Measurements from ENCODE around the gene GALNT2.
A peak's percentile ranks its signal among the peaks of the same experiment; 100 is the strongest.

The GALNT2 gene

GRCh38 chr1:230166366-230167132 is 99.5 kb downstream of the GALNT2 start:
- peak in 6 of 42 donors; percentile 1 to 41 (median 18) for DNase-seq
- intact Hi-C loops (cut with DNase I) = no loop called here

- intact Hi-C loops (cut with DNase I) = no loop called here
- DNase-seq = peak in 6 of 42 donors; percentile 4 to 64 (median 28)
These were observed 100.4 kb downstream of the GALNT2 start for GRCh38 chr1:230167419-230167852.

GRCh38 chr1:230169454-230170152 is 102.6 kb downstream of the GALNT2 start:
- intact Hi-C loops (cut with DNase I) = no loop called here
- DNase-seq = peak in 8 of 42 donors; percentile 4 to 73 (median 38)

- DNase-seq = no peak
- intact Hi-C loops (cut with DNase I) = no loop called here
These were observed 103.1 kb downstream of the GALNT2 start for GRCh38 chr1:230170153-230170547.

GRCh38 chr1:230170622-230171021 is 103.6 kb downstream of the GALNT2 start:
- peak in 4 of 42 donors; percentile 5 to 38 (median 18) for DNase-seq
- intact Hi-C loops (cut with DNase I) = no loop called here

- no peak for DNase-seq
- intact Hi-C loops (cut with DNase I) = no loop called here
These were observed 104.4 kb downstream of the GALNT2 start for GRCh38 chr1:230171356-230172015.

- peak in 6 of 42 donors; percentile 3 to 41 (median 24) for DNase-seq
- intact Hi-C loops (cut with DNase I) = no loop called here
These were observed 105.0 kb downstream of the GALNT2 start for GRCh38 chr1:230172016-230172537.

- DNase-seq = peak in 5 of 42 donors; percentile 5 to 30 (median 19)
- intact Hi-C loops (cut with DNase I) = no loop called here
These were observed 106.3 kb downstream of the GALNT2 start for GRCh38 chr1:230173187-230173975.

- peak in 4 of 42 donors; percentile 10 to 34 (median 20) for DNase-seq
- intact Hi-C loops (cut with DNase I) = no loop called here
These were observed 107.0 kb downstream of the GALNT2 start for GRCh38 chr1:230174041-230174440.

- DNase-seq = peak in 6 of 42 donors; percentile 1 to 39 (median 11)
These were observed 107.6 kb downstream of the GALNT2 start for GRCh38 chr1:230174471-230175162.

GRCh38 chr1:230175163-230175747 is 108.2 kb downstream of the GALNT2 start:
- intact Hi-C loops (cut with DNase I) = no loop called here
- DNase-seq = peak in 6 of 42 donors; percentile 3 to 42 (median 23)

More at GRCh38 chr1:230174471-230175162, 107.6 kb downstream of the GALNT2 start:
- intact Hi-C loops (cut with DNase I) = no loop called here

GRCh38 chr1:230175839-230176238 is 108.8 kb downstream of the GALNT2 start:
- intact Hi-C loops (cut with DNase I) = no loop called here
- peak in 1 of 42 donors; percentile 17 for DNase-seq

GRCh38 chr1:230176326-230176725 is 109.3 kb downstream of the GALNT2 start:
- peak in 4 of 42 donors; percentile 1 to 36 (median 6) for DNase-seq
- intact Hi-C loops (cut with DNase I) = no loop called here

- intact Hi-C loops (cut with DNase I) = no loop called here
- peak; percentile 58 to 93 (median 80) for DNase-seq
These were observed 109.9 kb downstream of the GALNT2 start for GRCh38 chr1:230176871-230177411.

- intact Hi-C loops (cut with DNase I) = no loop called here
- peak in 1 of 42 donors; percentile 2 for DNase-seq
These were observed 112.2 kb downstream of the GALNT2 start for GRCh38 chr1:230179249-230179648.

- DNase-seq = peak in 1 of 42 donors; percentile 3
These were observed 118.3 kb downstream of the GALNT2 start for GRCh38 chr1:230185076-230186001.

More at GRCh38 chr1:230185076-230186001, 118.3 kb downstream of the GALNT2 start:
- intact Hi-C loops (cut with DNase I) = no loop called here
